Stimulated activated CD4-positive, alpha-beta T cell treated with anti-CD3 and anti-CD28 coated beads, Interleukin-1b, Interleukin-23, amount 100 ng/mL, for 48 hours (primary cell): ENCODE measurements around the gene GAB2.

Source experiments
- DNase-seq: peaks from one replicate; pipeline ENCODE4 v3.0.0-alpha.2; 2020

GAB2 gene

DNA sequence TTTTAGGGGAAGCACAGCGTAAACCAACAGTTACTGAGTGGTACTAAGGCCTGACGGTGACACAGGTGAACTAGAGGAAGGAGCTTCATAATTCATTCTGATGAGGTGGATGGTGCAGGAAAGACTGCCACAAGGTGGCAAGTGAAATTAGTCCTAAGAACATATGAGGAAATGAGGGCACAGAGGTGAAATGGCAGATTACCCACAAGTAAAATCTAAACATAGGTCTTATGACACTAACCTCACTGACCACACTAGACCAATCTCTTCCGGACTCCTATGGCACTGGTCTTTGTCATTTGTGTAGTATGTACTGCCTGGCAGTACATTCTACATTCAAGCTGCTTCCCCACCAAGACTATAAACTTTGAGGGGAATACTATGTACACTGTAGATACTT, 20.2 kb downstream of the GAB2 start:
- DNase-seq: no peak

DNA sequence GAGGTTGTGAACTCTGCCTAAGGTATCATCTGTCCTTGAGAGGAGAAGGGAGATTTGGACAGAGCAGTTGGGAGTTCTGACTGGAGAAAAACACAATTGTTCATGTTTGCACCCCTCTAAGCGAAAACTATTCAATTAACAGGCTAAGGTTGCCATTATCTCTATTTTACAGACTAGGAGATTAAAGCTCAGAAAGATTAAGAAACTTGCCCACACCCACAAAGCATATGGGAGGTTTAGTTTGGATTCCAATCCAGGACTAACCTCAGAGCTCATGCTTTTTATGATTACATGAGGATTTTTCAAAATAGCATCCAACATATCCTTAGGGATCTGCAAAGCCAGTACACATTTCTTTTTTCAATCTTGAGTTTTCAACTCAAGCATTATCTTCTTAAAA, 22.0 kb downstream of the GAB2 start:
- no peak for DNase-seq

- no peak for DNase-seq
Observed at GRCh38 chr11:78392854-78393253, 24.8 kb downstream of the GAB2 start.

GRCh38 chr11:78391424-78391823, 26.2 kb downstream of the GAB2 start:
- DNase-seq: no peak

DNA sequence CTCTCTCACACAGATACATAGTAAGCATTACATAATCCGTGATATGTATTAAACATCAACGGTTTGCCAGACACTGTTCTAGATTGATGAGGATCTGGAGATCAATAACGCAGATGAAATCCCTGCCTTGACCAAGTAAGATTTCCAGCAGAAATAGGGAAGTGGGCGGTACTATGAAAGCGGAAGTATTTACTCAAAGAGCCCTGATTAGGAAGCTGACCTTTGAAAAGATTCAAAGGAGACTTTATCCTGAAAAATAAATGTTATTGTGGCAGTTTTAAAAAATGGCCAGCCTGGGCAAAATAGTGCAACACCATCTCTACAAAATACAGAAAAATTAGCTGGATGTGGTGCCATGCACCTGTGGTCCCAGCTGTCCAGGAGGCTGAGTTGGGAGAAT, 26.8 kb downstream of the GAB2 start:
- no peak for DNase-seq

GRCh38 chr11:78386215-78386941, 31.2 kb downstream of the GAB2 start:
- no peak for DNase-seq

GRCh38 chr11:78385205-78385604, 32.4 kb downstream of the GAB2 start:
- DNase-seq: no peak

GRCh38 chr11:78384231-78384630, 33.4 kb downstream of the GAB2 start:
- DNase-seq: no peak

- no peak for DNase-seq
Observed at GRCh38 chr11:78381865-78382264, 35.8 kb downstream of the GAB2 start.

DNA sequence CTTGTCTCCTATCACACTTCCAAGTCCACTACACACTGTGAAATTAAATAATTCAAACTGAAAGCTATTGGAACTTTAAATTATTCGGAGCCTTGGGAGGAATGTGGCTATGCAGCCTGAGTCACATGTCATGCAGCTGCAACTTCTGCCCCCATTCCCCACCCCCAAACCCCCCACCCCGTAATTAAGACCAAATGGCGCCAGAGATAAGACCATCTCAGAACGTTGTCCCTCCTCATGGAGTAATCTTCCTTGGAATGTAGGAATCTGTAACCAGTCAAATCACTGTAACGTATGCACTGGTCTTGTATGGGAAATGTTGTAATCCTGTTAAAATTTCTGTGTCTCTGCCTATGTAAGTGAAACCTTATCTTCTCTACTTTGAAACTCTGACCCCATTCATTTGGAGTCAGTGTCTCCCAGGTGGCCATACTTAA, 37.0 kb downstream of the GAB2 start:
- no peak for DNase-seq

DNA sequence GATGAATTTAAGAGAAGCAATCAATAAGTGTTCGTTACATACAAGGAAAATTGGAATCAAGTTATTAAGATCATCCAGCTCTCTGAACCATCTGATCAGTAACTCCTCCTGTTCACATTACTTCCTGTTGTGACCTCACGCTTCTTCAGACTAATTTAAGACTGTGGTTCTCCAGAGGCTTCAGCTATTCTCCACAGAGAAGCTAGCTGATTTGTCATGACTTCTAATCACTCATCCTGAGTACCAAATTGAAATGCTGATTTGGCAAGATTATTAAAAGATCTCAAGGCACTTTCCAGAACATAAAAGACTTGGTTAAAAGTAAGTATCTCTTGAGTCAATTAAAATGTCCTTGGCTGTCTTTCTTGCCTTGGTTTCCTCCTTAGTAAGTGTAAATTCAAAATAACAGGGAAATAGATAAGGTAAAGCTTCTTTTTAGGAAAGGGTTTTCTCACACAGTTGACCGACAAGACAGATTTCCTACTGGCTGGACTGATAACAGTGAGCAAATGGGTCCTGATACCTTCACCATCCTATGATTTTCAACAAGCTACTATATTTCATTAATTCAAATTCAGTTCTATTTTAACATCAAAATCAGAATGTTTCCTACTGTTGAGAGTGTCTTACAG, 38.5 kb downstream of the GAB2 start:
- no peak for DNase-seq

GRCh38 chr11:78377625-78378418, 39.8 kb downstream of the GAB2 start:
- DNase-seq: no peak

DNA sequence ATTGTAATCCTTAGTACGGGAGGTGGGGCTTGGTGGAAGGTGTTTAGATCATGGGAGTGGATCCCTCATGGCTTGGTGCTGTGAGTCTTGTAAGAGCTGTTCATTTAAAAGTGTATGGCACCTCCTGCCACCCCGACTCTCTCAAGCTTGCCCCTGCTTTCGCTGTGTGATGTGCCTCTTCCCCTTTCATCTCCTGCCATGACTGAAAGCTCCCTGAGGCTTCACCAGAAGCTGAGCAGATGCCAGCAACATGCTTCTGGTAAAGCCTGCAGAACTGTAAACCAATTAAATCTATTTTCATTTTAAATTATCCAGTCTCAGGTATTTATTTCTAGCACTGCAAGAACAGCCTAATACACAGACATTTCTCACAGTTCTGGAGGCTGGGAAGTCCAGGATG, 40.8 kb downstream of the GAB2 start:
- DNase-seq: no peak

- no peak for DNase-seq
Observed at GRCh38 chr11:78374917-78375316, 42.7 kb downstream of the GAB2 start.

DNA sequence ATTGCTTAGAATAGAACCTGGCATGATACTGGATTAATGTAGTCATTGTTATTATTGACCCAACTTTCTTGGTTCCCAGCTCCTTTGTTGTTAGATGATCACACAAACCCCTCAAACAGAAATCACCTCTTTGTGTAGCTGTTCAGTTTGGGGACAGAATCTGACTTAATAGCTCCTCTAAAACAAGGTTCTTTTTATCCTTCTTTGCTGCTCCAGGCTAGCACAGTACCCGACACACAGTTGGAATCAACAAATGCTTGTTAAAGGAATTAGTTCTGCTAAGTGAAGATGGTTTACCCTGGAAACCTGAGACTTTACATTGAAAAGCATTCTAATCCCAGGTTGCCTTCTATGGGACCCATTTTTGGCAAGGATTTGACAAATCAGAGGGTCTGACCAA, 43.9 kb downstream of the GAB2 start:
- no peak for DNase-seq

DNA sequence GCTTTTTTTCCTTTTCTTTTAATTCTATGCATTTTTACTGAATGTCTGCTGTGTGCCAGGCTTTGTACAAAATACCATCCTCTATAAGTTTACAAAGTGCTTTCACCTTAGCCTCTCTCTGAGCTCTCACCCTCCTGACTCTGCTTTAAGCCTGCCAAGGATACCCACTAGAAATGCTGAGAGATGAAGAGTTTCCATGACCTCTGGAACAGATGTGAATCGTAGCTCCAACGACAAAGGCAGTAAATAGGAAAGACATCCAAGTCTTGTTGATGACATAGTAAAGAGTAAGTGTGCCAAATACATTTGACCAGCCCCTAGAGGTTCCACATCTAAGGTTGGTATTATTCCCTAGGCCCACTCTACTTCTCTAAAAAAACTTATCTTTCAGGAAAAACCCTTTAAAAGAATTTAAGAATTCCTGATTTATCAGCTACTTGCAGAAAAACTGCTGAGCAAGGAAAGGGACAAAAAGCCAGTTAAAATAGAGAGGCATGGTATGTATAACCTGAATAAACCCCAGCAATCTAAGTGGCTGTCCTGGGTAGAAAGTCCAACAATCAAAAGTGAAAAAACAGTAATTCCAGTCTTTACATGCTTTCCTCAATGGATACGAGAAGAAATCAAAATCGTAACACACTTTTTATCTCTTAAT, 45.4 kb downstream of the GAB2 start:
- DNase-seq: no peak

DNA sequence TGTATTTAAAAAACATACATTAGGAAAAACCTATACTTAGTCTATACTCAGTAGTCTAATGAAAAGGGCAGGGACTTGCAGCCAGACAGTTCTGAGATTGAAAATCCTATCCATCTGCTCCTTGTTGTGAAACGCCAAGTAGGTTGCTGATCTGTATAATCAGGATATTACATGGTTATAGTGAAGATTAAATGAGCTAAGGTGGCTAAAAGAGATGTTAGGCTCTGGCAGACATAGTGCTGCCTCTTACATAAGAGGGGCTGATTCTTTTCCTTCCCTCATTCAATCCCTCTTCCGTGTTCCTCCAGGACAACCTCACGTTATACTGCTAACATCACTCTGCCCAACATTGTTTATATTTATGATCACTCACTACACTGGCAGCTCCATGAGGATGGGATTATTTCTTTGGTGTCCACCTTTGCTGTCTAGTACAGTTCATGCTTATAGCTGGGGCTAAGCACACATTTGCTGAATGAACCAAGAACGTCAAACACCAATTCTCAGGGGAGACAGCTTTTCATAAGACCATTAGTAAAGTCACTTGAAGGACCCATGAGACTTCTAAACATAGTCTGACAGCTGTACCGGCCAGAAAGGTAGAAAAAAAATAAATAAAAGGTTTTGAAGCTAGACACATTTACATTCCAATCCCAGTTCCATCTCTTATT, 46.3 kb downstream of the GAB2 start:
- DNase-seq: no peak

- DNase-seq: no peak
Observed at GRCh38 chr11:78370406-78371172, 47.0 kb downstream of the GAB2 start.

GRCh38 chr11:78365381-78365792, 52.2 kb downstream of the GAB2 start:
- no peak for DNase-seq

DNA sequence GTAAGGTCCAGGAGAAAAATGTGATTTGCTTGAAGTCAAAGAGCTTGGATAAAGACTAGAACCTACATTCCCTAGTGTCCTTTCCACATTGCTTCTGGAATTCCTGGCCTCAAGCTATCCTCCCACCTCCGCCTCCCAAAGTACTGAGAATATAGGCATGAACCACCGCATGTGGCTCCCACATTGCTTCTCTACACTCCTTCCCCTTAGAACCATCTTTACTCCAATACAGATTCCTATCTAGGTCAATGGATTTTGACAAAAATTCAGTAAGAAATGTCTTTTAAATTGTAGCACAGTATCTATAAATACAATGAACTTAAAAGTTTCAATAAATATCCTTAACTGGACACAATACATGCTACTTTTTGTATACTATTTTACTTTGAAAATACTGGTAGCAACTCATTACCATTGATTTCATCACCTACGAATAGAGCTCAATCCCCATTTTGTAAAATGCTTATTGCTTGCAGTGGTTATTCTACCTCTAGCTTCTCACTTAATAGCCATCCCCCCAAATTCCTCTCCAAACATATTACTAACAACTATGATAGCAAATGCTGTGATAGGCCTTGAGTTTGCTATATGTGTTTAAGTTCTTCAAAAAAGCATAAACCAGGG, 53.4 kb downstream of the GAB2 start:
- DNase-seq: no peak

GRCh38 chr11:78363024-78363619, 54.5 kb downstream of the GAB2 start:
- no peak for DNase-seq
